ENCODE data around the gene MAGEA3.
"Not testable (repeated sequence)": the region's sequence is repeated elsewhere in the genome, so short reads cannot be mapped to it uniquely, and the experiment has no call there.

MAGEA3 gene

GRCh38 chrX:152736528-152736927 lies 37.9 kb downstream of the MAGEA3 start:
- not testable (repeated sequence) for DNase-seq

GRCh38 chrX:152738560-152738959 lies 40.0 kb downstream of the MAGEA3 start:
- DNase-seq, result no peak

Data from activated CD4-positive, alpha-beta T cell treated with anti-CD3 and anti-CD28 coated beads, Interleukin-2, amount 50 U/mL, for 4 hours (primary cell).